HG03432 (cell line): ENCODE results near the gene OLFML2A.
A peak's percentile ranks its signal among the peaks of the same experiment; 100 is the strongest.
"Not testable (repeated sequence)": the region's sequence is repeated elsewhere in the genome, so short reads cannot be mapped to it uniquely, and the experiment has no call there.

Experiments used
- ATAC-seq: cut with Tn5 transposase; IDR thresholded peaks from one replicate; pipeline ENCODE4 v1.9.1; 2021; ENCODE audit warnings: mild to moderate bottlenecking, moderate library complexity; ENCODE audit not compliant: unreplicated experiment

Gene OLFML2A

DNA sequence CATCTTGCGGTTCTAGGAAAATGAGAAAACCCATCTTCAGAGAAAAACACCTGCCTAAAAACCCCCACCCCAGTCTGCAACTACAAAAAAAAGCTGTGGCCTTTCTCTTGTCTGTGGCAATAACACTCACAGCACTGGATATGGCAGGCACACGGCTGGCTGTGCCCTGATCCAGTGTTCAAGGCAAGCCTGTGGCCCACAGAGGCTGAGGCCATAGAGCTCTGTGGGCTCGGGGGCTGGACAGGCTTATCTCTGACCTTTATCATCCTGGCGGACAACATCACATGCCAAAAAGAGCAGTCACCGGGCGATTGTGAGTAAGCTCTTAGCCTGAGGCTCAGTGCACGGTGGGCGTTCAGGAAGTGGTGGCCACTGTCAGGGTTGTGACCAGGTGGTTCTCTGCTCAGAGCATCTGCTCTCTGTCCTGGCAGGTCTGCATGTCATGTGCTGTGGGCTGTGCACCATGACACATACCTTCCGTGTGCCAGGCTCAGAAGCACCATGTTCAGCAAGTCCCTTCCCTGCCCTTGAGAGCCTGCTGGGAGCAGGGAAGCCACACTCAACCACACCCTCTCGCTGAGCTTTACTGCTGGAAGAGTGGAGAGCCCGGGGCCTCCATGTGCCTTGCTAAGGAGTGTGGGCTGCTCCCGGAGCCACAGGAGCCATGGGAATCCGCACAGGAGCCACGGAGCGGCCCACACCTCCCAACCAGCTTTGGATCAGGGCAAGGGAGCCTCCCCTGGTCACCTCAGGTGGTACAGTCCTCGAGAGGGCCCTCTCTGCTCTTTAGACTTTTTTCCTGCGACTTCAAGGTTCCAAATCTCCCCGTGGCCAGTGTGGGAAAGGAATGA lies 41.7 kb downstream of the OLFML2A start:
- peak; percentile 64 for ATAC-seq

GRCh38 chr9:124820698-124821623 lies 44.0 kb downstream of the OLFML2A start:
- no peak for ATAC-seq

GRCh38 chr9:124828489-124829333 lies 51.8 kb downstream of the OLFML2A start:
- ATAC-seq = no peak

GRCh38 chr9:124829334-124829669 lies 52.4 kb downstream of the OLFML2A start:
- no peak for ATAC-seq

DNA sequence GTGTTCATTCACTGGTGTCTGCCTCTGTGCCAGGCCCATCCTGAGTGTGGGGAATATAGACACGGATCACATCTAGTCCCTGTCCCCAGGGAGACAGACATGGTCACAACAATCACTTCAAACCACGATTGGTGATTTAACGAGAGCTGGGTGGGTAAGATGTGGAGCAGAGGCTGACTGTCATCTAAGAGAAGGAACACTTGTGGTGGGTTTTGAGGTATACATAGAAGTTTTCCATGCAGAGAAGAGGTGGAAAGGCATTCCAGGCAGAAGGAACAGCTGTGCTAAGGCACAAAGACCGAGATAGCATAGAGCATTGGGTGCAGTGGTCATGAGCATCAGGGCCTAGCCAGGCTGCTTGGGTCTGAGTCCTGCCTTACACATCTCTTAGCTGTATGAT lies 53.7 kb downstream of the OLFML2A start:
- ATAC-seq = no peak

DNA sequence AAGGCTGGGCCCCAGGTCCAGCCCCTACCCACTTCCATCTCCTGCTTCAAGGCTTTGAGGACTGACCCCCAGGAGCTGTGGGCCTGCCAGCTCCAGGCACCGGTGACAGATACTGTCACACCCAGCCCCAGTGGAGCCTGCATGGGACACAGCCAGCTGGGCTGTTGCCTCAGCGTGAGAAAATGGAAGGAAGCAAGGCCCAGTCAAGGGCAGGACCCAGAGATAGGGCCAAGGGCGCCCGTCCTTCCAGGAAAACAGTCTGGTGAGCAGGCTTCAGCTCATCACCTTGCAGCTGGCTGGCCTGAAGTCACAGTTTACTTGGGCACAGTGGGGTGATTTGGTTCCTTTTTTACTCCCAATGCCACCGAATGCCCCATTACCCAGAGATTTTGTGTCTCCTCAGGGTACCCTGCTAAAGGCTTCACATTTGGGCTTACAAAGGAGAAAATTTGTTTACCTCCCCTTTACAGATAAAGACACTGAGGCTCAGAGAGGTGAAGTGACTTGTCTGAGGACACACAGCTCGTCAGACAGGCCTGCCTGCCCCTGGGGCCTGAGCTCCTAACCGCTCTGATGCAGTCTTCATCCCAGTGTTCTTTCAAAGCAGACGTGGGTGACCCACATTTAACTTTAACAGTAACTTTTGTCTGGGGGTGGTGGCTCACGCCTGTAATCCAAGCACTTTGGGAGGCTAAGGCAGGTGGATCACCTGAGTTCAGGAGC lies 54.9 kb downstream of the OLFML2A start:
- ATAC-seq = no peak

GRCh38 chr9:124834591-124834990 lies 57.7 kb downstream of the OLFML2A start:
- ATAC-seq = no peak

DNA sequence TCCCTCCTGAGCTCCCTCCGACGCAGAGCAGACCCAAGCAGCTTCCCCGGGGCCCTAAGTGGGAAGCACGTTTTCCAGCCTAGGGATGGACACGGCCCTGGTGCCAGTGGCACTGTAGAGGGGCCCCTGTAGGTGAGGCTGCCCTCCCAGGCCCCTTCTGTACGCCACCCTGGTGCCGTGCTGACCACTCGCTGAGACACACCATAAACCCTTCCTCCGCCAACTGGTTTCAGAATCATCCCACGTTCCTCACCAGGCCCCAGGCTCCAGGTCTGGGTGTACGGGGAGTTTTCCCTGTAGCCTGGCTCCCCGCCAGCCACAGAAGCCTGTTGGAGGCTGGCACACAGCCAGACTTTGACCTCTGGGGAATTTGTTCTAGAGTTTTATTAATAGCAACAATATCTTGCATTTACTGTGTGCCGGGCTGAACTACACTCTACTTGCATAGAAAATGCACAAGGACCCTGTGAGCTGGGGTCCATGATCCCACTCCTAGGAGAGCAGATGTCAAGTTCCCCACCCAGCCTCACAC lies 58.2 kb downstream of the OLFML2A start:
- no peak for ATAC-seq

- not testable (repeated sequence) for ATAC-seq
Measured at GRCh38 chr9:124838132-124838531, 61.2 kb downstream of the OLFML2A start.

DNA sequence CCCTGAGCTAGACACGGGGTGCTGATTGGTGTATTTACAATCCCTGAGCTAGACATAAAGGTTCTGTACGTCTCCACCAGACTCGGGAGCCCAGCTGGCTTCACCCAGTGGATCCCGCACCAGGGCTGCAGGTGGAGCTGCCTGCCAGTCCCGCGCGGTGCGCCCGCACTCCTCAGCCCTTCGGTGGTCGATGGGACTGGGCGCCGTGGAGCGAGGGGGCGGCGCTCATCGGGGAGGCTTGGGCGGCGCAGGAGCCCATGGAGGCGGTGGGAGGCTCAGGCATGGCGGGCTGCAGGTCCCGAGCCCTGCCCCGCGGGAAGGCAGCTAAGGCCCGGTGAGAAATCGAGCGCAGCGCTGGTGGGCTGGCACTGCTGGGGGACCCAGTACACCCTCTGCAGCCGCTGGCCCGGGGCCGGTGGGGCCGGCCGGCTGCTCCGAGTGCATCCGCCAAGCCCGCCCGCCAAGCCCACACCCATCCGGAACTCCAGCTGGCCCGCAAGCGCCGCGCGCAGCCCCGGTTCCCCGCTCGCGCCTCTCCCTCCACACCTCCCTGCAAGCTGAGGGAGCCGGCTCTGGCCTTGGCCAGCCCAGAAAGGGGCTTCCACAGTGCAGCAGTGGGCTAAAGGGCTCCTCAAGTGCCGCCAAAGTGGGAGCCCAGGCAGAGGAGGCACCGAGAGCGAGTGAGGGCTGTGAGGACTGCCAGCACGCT lies 61.8 kb downstream of the OLFML2A start:
- ATAC-seq = not testable (repeated sequence)

GRCh38 chr9:124839612-124840299 lies 62.8 kb downstream of the OLFML2A start:
- no peak for ATAC-seq

DNA sequence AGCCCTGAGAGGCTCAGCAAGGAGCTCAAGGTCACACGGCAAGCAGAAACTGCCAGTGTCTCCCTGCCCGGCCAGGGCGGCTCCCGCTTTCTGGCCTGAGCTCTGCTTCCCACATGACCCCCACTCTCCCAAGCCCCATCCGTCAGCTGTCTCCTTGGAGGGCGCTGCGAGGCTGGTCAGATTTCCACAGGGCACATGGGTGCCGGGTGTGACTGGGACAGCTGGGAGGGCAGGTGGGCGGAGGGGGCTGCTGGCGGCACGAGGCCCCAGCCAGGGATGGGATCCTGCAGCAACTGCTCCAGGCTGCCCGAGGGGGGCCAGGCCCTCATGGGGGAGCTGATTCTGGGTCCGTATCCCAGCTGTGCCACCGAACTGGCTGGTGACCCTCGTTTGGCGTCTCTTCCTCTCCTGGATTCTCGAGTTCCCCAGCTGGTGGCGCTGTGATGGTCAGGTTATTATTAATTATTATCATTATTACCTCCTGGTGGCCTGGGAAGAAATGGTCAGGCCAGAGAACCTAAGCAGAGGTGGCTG lies 63.4 kb downstream of the OLFML2A start:
- no peak for ATAC-seq

GRCh38 chr9:124841075-124841821 lies 64.3 kb downstream of the OLFML2A start:
- no peak for ATAC-seq

GRCh38 chr9:124843456-124844034 lies 66.6 kb downstream of the OLFML2A start:
- ATAC-seq = no peak

GRCh38 chr9:124844291-124844690 lies 67.4 kb downstream of the OLFML2A start:
- ATAC-seq = no peak

DNA sequence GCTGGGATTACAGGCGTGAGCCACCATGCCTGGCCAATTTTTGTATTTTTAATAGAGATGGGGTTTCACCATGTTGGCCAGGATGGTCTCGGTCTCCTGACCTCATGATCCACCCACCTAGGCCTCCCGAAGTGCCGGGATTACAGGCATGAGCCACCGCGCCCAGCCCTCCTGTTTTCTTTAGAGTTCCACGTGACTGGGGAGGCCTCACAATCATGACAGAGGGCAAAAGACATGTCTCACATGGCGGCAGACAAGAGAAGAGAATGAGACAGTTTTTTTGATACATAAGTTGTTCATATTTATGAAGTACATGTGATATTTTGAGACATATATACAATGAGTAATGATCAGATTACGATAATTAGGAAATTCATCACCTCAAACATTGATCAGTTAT lies 69.5 kb downstream of the OLFML2A start:
- not testable (repeated sequence) for ATAC-seq

- ATAC-seq = no peak
Measured at GRCh38 chr9:124846969-124847368, 70.0 kb downstream of the OLFML2A start.

DNA sequence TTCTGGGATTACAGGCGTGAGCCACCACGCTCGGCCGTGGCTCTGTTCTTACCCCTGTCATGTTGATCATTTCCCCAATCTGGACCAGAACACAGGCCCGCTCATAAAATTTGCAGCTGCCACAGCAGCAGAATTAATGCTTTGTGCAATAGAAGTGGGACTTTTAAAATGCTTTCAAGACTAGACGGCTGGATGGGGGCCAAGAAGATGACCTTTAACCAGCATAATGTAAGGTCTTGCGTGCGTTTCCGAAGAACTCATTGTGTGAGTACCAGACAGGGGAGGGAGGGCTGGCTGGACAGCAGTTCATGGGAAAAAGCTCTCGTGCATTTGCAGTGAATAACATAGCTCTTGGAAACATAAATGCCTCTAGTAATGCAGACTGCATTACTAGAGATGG lies 72.9 kb downstream of the OLFML2A start:
- no peak for ATAC-seq
